ENCODE data around the gene AEN. TPM values are rescaled to one million over a fixed set of nuclear protein-coding genes. Genes with fewer than 3 reads are reported as not detected.
"Not testable (repeated sequence)": the region's sequence is repeated elsewhere in the genome, so short reads cannot be mapped to it uniquely, and the experiment has no call there.

Gene AEN
- total RNA-seq, 1 experiment from 2014 or later, result 36.2 TPM

DNA sequence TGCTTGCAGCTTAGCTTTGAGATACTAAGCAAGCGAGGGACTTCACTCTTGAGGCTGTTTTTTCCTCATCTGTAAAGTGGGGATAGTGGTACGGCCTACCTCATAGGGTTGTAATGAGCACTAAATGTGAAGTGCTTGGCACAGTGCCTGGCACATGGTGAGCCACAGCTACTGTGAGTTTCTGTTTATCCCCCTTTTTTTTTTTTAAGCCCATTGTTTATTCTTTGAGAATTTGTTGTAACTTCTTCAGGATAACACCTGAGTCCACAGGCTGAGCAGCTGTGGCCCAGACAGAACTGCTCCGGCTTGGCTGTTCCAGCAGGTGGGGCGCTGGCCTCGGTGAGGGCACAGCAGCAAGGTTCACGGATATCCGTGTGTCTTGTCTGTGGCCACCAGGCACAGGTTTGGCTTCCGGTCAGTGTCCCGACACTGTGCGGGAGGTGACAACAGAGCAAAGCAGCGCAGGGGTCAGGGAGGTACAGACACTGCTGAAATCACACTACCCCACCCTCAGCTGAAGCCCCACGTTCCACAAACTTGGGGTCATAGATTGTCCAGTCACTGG is 10.4 kb downstream of the AEN start:
- ChIA-PET POLR2A (no interaction called here), RAD21 (ENCODE audit: low non-redundant PET in 1 of 2, low total read pairs in 2 of 2, uncharacterized antibody in 2 of 2, unreplicated experiment in 2 of 2) (no interaction called here), CTCF (interaction anchor here (1.4 kb wide), 1 partner anchor 266 kb away, joined by 3 read pairs; no protein-coding TSS in a partner anchor)
- H3K27me3 ChIP-seq (ENCODE audit: insufficient read depth, low read length), result no peaks in the 10 kb centered on the region
- no peak overlapping the region for H3K9ac ChIP-seq (ENCODE audit: low read length)
- BruUV-seq (replicated peaks), result no TSS peak
- no peaks in the 10 kb centered on the region for H3K9me3 ChIP-seq (ENCODE audit: control insufficient read depth in 1 of 2, insufficient read depth in 1 of 2, low read depth in 1 of 2, low read length in 2 of 2)
- H3K9me2 ChIP-seq (ENCODE audit: insufficient read depth), result no peaks in the 10 kb centered on the region
- intact Hi-C loops (cut with micrococcal nuclease), result no loop called here
- H3K36me3 ChIP-seq (ENCODE audit: control insufficient read depth in 1 of 2, insufficient read depth in 2 of 2, low read length in 2 of 2), result peaks cover 19 to 60% of the 10 kb centered on the region in 2 experiments
- DNase-seq (ENCODE audit: low read depth, low spot score) (no peak), ATAC-seq (no peak)
- peaks cover 24% of the 10 kb centered on the region; the same call in 1 of the 2 replicates for H4K20me1 ChIP-seq (ENCODE audit: insufficient read depth)
- no peak for TF ChIP-seq EZH2 (IDR thresholded peaks at IDR 0.05)
- TF ChIP-seq POLR2A (IDR thresholded peaks at IDR 0.05; ENCODE audit: borderline replicate concordance, extremely low read depth, insufficient read depth, insufficient read length), result no peak
- TF ChIP-seq RAD21 (IDR thresholded peaks at IDR 0.05; ENCODE audit: low read depth), result no peak
- TF ChIP-seq EGR1 (IDR thresholded peaks at IDR 0.05; ENCODE audit: low read depth), result no peak
- no peak for TF ChIP-seq ELF1 (IDR thresholded peaks at IDR 0.05; ENCODE audit: borderline replicate concordance, low read depth)
- TF ChIP-seq, protein P1, sequence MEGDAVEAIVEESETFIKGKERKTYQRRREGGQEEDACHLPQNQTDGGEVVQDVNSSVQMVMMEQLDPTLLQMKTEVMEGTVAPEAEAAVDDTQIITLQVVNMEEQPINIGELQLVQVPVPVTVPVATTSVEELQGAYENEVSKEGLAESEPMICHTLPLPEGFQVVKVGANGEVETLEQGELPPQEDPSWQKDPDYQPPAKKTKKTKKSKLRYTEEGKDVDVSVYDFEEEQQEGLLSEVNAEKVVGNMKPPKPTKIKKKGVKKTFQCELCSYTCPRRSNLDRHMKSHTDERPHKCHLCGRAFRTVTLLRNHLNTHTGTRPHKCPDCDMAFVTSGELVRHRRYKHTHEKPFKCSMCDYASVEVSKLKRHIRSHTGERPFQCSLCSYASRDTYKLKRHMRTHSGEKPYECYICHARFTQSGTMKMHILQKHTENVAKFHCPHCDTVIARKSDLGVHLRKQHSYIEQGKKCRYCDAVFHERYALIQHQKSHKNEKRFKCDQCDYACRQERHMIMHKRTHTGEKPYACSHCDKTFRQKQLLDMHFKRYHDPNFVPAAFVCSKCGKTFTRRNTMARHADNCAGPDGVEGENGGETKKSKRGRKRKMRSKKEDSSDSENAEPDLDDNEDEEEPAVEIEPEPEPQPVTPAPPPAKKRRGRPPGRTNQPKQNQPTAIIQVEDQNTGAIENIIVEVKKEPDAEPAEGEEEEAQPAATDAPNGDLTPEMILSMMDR (IDR thresholded peaks at IDR 0.05 in 2 of 3, conservative IDR thresholded peaks at IDR 0.05 in 1 of 3; ENCODE audit: borderline replicate concordance in 1 of 3, insufficient read depth in 1 of 3, low read depth in 2 of 3, low read length in 2 of 3), result no peak
- no peak for TF ChIP-seq CEBPB (IDR thresholded peaks at IDR 0.05; ENCODE audit: low read depth)
- TF ChIP-seq SRF (IDR thresholded peaks at IDR 0.05; ENCODE audit: low read depth), result no peak
- TF ChIP-seq SP1 (IDR thresholded peaks at IDR 0.05; ENCODE audit: low read depth), result no peak
- no peak for TF ChIP-seq POLR2AphosphoS5 (IDR thresholded peaks at IDR 0.05; ENCODE audit: low read depth, low read length)
- TF ChIP-seq, protein P2, sequence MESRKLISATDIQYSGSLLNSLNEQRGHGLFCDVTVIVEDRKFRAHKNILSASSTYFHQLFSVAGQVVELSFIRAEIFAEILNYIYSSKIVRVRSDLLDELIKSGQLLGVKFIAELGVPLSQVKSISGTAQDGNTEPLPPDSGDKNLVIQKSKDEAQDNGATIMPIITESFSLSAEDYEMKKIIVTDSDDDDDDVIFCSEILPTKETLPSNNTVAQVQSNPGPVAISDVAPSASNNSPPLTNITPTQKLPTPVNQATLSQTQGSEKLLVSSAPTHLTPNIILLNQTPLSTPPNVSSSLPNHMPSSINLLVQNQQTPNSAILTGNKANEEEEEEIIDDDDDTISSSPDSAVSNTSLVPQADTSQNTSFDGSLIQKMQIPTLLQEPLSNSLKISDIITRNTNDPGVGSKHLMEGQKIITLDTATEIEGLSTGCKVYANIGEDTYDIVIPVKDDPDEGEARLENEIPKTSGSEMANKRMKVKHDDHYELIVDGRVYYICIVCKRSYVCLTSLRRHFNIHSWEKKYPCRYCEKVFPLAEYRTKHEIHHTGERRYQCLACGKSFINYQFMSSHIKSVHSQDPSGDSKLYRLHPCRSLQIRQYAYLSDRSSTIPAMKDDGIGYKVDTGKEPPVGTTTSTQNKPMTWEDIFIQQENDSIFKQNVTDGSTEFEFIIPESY (IDR thresholded peaks at IDR 0.05; ENCODE audit: extremely low read depth, insufficient replicate concordance, low read length), result no peak
- TF ChIP-seq, protein P3, sequence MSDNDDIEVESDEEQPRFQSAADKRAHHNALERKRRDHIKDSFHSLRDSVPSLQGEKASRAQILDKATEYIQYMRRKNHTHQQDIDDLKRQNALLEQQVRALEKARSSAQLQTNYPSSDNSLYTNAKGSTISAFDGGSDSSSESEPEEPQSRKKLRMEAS (IDR thresholded peaks at IDR 0.05), result no peak
- no peak for TF ChIP-seq FOSL1 (IDR thresholded peaks at IDR 0.05; ENCODE audit: low read depth)
- TF ChIP-seq, protein P4, sequence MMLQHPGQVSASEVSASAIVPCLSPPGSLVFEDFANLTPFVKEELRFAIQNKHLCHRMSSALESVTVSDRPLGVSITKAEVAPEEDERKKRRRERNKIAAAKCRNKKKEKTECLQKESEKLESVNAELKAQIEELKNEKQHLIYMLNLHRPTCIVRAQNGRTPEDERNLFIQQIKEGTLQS (IDR thresholded peaks at IDR 0.05), result no peak
- no peak for TF ChIP-seq JUND (IDR thresholded peaks at IDR 0.05)
- TF ChIP-seq SIN3A (IDR thresholded peaks at IDR 0.05; ENCODE audit: low read depth), result no peak
- TF ChIP-seq ZNF274 (IDR thresholded peaks at IDR 0.05; ENCODE audit: low read depth, low read length), result no peak
- H3K4me2 ChIP-seq (ENCODE audit: low read length), result no peak overlapping the region
- peaks cover 57% of the 10 kb centered on the region for H3K79me2 ChIP-seq (ENCODE audit: insufficient read depth, low read length)
- H3K4me1 ChIP-seq (ENCODE audit: control insufficient read depth in 1 of 2, insufficient read depth in 2 of 2, low read length in 2 of 2), result peaks cover 14 to 36% of the 10 kb centered on the region in 2 experiments
- H3K4me3 ChIP-seq (replicated peaks in 1 of 2; ENCODE audit: low read depth in 1 of 2, low read length in 2 of 2), result no peak overlapping the region
- H3K27ac ChIP-seq (ENCODE audit: low read depth, low read length), result peak overlapping the region; percentile 17; the same call in 1 of the 2 replicates
- no peak overlapping the region for H2AFZ ChIP-seq (ENCODE audit: low read depth, low read length, poor library complexity, severe bottlenecking)

DNA sequence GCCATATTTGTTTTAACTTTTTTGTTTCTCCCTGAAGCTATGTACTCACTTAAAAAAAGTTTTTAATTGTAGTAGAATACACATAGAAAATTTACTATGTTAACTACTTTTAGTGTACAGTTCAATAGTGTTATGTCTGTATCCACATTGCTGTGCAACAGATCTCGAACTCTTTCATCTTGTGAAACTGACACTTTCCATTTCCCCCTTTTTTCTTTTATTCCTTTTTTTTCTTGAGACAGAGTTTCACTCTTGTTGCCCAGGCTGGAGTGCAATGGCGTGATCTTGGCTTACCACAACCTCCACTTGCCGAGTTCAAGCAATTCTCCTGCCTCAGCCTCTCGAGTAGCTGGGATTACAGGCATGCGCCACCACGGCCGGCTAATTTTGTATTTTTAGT is 11.7 kb downstream of the AEN start:
- peaks cover 19 to 48% of the 10 kb centered on the region in 2 experiments; a peak in 3 of 4 replicates for H3K36me3 ChIP-seq (ENCODE audit: control insufficient read depth in 1 of 2, insufficient read depth in 2 of 2, low read length in 2 of 2)
- H3K4me1 ChIP-seq (ENCODE audit: control insufficient read depth in 1 of 2, insufficient read depth in 2 of 2, low read length in 2 of 2), result peaks cover 23 to 28% of the 10 kb centered on the region in 2 experiments

More for the DNA sequence above, 11.7 kb downstream of the AEN start:
- peaks cover 44% of the 10 kb centered on the region for H3K79me2 ChIP-seq (ENCODE audit: insufficient read depth, low read length)
- H3K9me3 ChIP-seq (ENCODE audit: control insufficient read depth in 1 of 2, insufficient read depth in 1 of 2, low read depth in 1 of 2, low read length in 2 of 2); H3K9me2 ChIP-seq (ENCODE audit: insufficient read depth); H3K27ac ChIP-seq (ENCODE audit: low read depth, low read length); RAD21 ChIA-PET (ENCODE audit: low non-redundant PET in 1 of 2, low total read pairs in 2 of 2, uncharacterized antibody in 2 of 2, unreplicated experiment in 2 of 2); H3K27me3 ChIP-seq (ENCODE audit: insufficient read depth, low read length); H2AFZ ChIP-seq (ENCODE audit: low read depth, low read length, poor library complexity, severe bottlenecking); H3K4me2 ChIP-seq (ENCODE audit: low read length); CTCF ChIA-PET; H3K4me3 ChIP-seq (replicated peaks in 1 of 2; ENCODE audit: low read depth in 1 of 2, low read length in 2 of 2); ATAC-seq; H3K9ac ChIP-seq (ENCODE audit: low read length); POLR2A ChIA-PET; DNase-seq (ENCODE audit: low read depth, low spot score); BruUV-seq (replicated peaks); intact Hi-C loops (cut with micrococcal nuclease): not testable (repeated sequence)
- peaks cover 12% of the 10 kb centered on the region; the same call in 1 of the 2 replicates for H4K20me1 ChIP-seq (ENCODE audit: insufficient read depth)
